Muscle layer of duodenum (tissue), 2 donors: ENCODE data around the gene FOSL1.

Experiments used
- H3K27ac ChIP-seq: one replicate; pipeline ENCODE4 v1.7.0; 2013; ENCODE audit warnings: mild to moderate bottlenecking, low read length
- H3K27me3 ChIP-seq: one replicate; pipeline ENCODE4 v1.7.0; 2013; ENCODE audit warnings: low read depth, mild to moderate bottlenecking, control low read depth, low read length
- H3K36me3 ChIP-seq, 2 donors: one replicate each; pipeline ENCODE4 v1.7.0; 2013; ENCODE audit warnings: low read length in 2 of 2, control low read depth in 1 of 2, mild to moderate bottlenecking in 1 of 2; ENCODE audit not compliant: insufficient read depth in 2 of 2, control insufficient read depth in 1 of 2
- H3K4me1 ChIP-seq, 2 donors: one replicate each; pipeline ENCODE4 v1.7.0; 2013; ENCODE audit warnings: low read length in 2 of 2, mild to moderate bottlenecking in 2 of 2, control low read depth in 1 of 2, moderate library complexity in 1 of 2; ENCODE audit not compliant: insufficient read depth in 2 of 2, control insufficient read depth in 1 of 2
- H3K4me3 ChIP-seq, 2 donors: one replicate each; pipeline ENCODE4 v1.7.0; 2013; ENCODE audit warnings: low read length in 2 of 2, low read depth in 1 of 2, mild to moderate bottlenecking in 1 of 2
- H3K9me3 ChIP-seq, 2 donors: one replicate each; pipeline ENCODE4 v1.7.0; 2013; ENCODE audit warnings: low read length in 2 of 2, control low read depth in 1 of 2, mild to moderate bottlenecking in 1 of 2; ENCODE audit not compliant: control insufficient read depth in 1 of 2
- donor health status: healthy.

Gene FOSL1

GRCh38 chr11:65934014-65934413, 33.8 kb upstream of the FOSL1 start:
- Histone ChIP-seq H3K27me3 (no peaks in the 10 kb centered on the region), H3K9me3 (no peaks in the 10 kb centered on the region), H3K4me1 (no peaks in the 10 kb centered on the region), H3K27ac (no peak overlapping the region), H3K4me3 (no peak overlapping the region), H3K36me3 (no peaks in the 10 kb centered on the region)

GRCh38 chr11:65932558-65932919, 32.4 kb upstream of the FOSL1 start:
- H3K4me1 ChIP-seq, result no peaks in the 10 kb centered on the region
- H3K4me3 ChIP-seq, result no peak overlapping the region
- no peaks in the 10 kb centered on the region for H3K9me3 ChIP-seq
- no peaks in the 10 kb centered on the region for H3K27me3 ChIP-seq
- no peak overlapping the region for H3K27ac ChIP-seq
- no peaks in the 10 kb centered on the region for H3K36me3 ChIP-seq

GRCh38 chr11:65931773-65932557, 31.8 kb upstream of the FOSL1 start:
- no peaks in the 10 kb centered on the region for H3K9me3 ChIP-seq
- H3K4me3 ChIP-seq, result no peak overlapping the region
- H3K4me1 ChIP-seq, result no peaks in the 10 kb centered on the region
- no peaks in the 10 kb centered on the region for H3K36me3 ChIP-seq
- no peak overlapping the region for H3K27ac ChIP-seq
- H3K27me3 ChIP-seq, result no peaks in the 10 kb centered on the region

GRCh38 chr11:65928667-65929066, 28.5 kb upstream of the FOSL1 start:
- Histone ChIP-seq H3K4me1 (no peaks in the 10 kb centered on the region), H3K27ac (no peak overlapping the region), H3K4me3 (no peak overlapping the region), H3K36me3 (no peaks in the 10 kb centered on the region), H3K9me3 (no peaks in the 10 kb centered on the region), H3K27me3 (no peaks in the 10 kb centered on the region)

- no peaks in the 10 kb centered on the region for H3K27me3 ChIP-seq
- no peaks in the 10 kb centered on the region for H3K4me1 ChIP-seq
- no peak overlapping the region for H3K4me3 ChIP-seq
- H3K27ac ChIP-seq, result no peak overlapping the region
- H3K9me3 ChIP-seq, result no peaks in the 10 kb centered on the region
- H3K36me3 ChIP-seq, result peaks cover 2 to 4% of the 10 kb centered on the region in 2 donors
These were observed 27.8 kb upstream of the FOSL1 start for GRCh38 chr11:65927904-65928397.

- H3K4me3 ChIP-seq, result no peak overlapping the region
- no peak overlapping the region for H3K27ac ChIP-seq
- H3K36me3 ChIP-seq, result peaks cover 12 to 14% of the 10 kb centered on the region in 2 donors
- no peaks in the 10 kb centered on the region for H3K27me3 ChIP-seq
- peaks cover 5 to 8% of the 10 kb centered on the region in 2 donors for H3K4me1 ChIP-seq
- H3K9me3 ChIP-seq, result no peaks in the 10 kb centered on the region
These were observed 25.2 kb upstream of the FOSL1 start for GRCh38 chr11:65925397-65925796.

GRCh38 chr11:65922565-65922964, 22.4 kb upstream of the FOSL1 start:
- Histone ChIP-seq H3K9me3 (no peaks in the 10 kb centered on the region), H3K27me3 (no peaks in the 10 kb centered on the region), H3K36me3 (peaks cover 14 to 17% of the 10 kb centered on the region in 2 donors), H3K4me1 (peaks cover 7 to 22% of the 10 kb centered on the region in 2 donors), H3K27ac (no peak overlapping the region), H3K4me3 (no peak overlapping the region)

GRCh38 chr11:65921876-65922275, 21.7 kb upstream of the FOSL1 start:
- Histone ChIP-seq H3K4me1 (peaks cover 7 to 29% of the 10 kb centered on the region in 2 donors), H3K36me3 (peaks cover 14 to 23% of the 10 kb centered on the region in 2 donors), H3K27me3 (no peaks in the 10 kb centered on the region), H3K4me3 (no peak overlapping the region), H3K27ac (no peak overlapping the region), H3K9me3 (no peaks in the 10 kb centered on the region)

- Histone ChIP-seq H3K4me3 (peak overlapping the region; percentile 60 to 89), H3K27me3 (no peaks in the 10 kb centered on the region), H3K4me1 (peaks cover 7 to 37% of the 10 kb centered on the region in 2 donors), H3K27ac (no peak overlapping the region), H3K36me3 (peaks cover 14 to 26% of the 10 kb centered on the region in 2 donors), H3K9me3 (no peaks in the 10 kb centered on the region)
These were observed 20.9 kb upstream of the FOSL1 start for GRCh38 chr11:65921033-65921555.

GRCh38 chr11:65920372-65920802, 20.2 kb upstream of the FOSL1 start:
- Histone ChIP-seq H3K36me3 (peaks cover 14 to 26% of the 10 kb centered on the region in 2 donors), H3K27me3 (no peaks in the 10 kb centered on the region), H3K27ac (no peak overlapping the region)

GRCh38 chr11:65919573-65920371, 19.6 kb upstream of the FOSL1 start:
- Histone ChIP-seq H3K36me3 (peaks cover 14 to 26% of the 10 kb centered on the region in 2 donors), H3K27me3 (no peaks in the 10 kb centered on the region), H3K4me1 (peaks cover 7 to 50% of the 10 kb centered on the region in 2 donors), H3K4me3 (peak overlapping the region; percentile 60 to 89), H3K9me3 (no peaks in the 10 kb centered on the region), H3K27ac (no peak overlapping the region)

More at GRCh38 chr11:65920372-65920802, 20.2 kb upstream of the FOSL1 start:
- H3K4me1 ChIP-seq, result peaks cover 7 to 44% of the 10 kb centered on the region in 2 donors
- H3K4me3 ChIP-seq, result peak overlapping the region; percentile 60 to 89
- no peaks in the 10 kb centered on the region for H3K9me3 ChIP-seq
